Testis (tissue), 3 donors: ENCODE results near the gene C5orf46. TPM values are rescaled to one million over a fixed set of nuclear protein-coding genes. Genes with fewer than 3 reads are reported as not detected.

Experiments used
- DNase-seq: peaks from one replicate; pipeline ENCODE4 v3.0.0-alpha.2; 2019
- H3K27ac ChIP-seq, 2 donors: fragments of 200-600 bp; sonication (generic); one replicate each; pipeline ENCODE4 v1.5.1; 2019
- H3K27me3 ChIP-seq: fragments of 200-600 bp; sonication (generic); one replicate; pipeline ENCODE4 v1.5.1; 2019
- H3K36me3 ChIP-seq: fragments of 200-600 bp; sonication (generic); one replicate; pipeline ENCODE4 v1.5.1; 2017; ENCODE audit warnings: low read depth; ENCODE audit errors: missing control alignments
- H3K4me1 ChIP-seq: fragments of 200-600 bp; sonication (generic); one replicate; pipeline ENCODE4 v1.5.1; 2019
- H3K4me3 ChIP-seq, 2 donors: fragments of 200-600 bp; sonication (generic); one replicate each; pipeline ENCODE4 v1.5.1; 2017 to 2019
- H3K9me3 ChIP-seq: fragments of 200-600 bp; sonication (generic); one replicate; pipeline ENCODE4 v1.5.1; 2017
- POLR2A ChIP-seq: fragments of 450-650 bp; IDR thresholded peaks from one replicate; pipeline ENCODE4 v1.6.1; 2017; ENCODE audit warnings: antibody characterized with exemption, mild to moderate bottlenecking, moderate library complexity
- WGBS, 2 donors: methylation state at CpG; one replicate each; pipeline ENCODE4 v1.1.5; 2018; 5-methylcytosine and 5-hydroxymethylcytosine counted together
- intact Hi-C: fragments of 100-400 bp; cut with DNase I; formaldehyde crosslinking; loops from one replicate; pipeline ENCODE4 v1.15.1; 2023; ENCODE audit warnings: low total_unique reads
- polyA plus RNA-seq: library from polyadenylated mRNA; stranded (reverse); fragments of 350-450 nt; fragmentation: Illumina TruSeq; extraction: RNeasy Lipid Tissue Mini Kit (QIAGEN cat#74804); gene quantifications from one replicate; pipeline ENCODE4 v1.2.3, GENCODE V29; 2014; ENCODE audit warnings: low read depth, low replicate concordance; ENCODE audit not compliant: insufficient read depth
- total RNA-seq, 2 donors: library from RNA; depleted of rRNA; stranded (reverse); fragments of >200 nt; gene quantifications; one replicate each; pipeline ENCODE4 v1.2.3, GENCODE V29; 2016
- TF ChIP-seq, protein P1 (sequence below), 3 experiments: fragments of 450-650 bp in 2 of 3; fragments of 200-600 bp in 1 of 3; sonication (generic) in 1 of 3; IDR thresholded peaks; one replicate each; pipeline ENCODE4 v1.5.1; 2016 to 2019; ENCODE audit warnings: antibody characterized with exemption in 3 of 3, mild to moderate bottlenecking in 2 of 3, moderate library complexity in 1 of 3

Gene C5orf46
- total and polyA plus RNA-seq, 3 donors from 2014 or later = 5.1 to 25.8 (median 6.1) TPM

DNA sequence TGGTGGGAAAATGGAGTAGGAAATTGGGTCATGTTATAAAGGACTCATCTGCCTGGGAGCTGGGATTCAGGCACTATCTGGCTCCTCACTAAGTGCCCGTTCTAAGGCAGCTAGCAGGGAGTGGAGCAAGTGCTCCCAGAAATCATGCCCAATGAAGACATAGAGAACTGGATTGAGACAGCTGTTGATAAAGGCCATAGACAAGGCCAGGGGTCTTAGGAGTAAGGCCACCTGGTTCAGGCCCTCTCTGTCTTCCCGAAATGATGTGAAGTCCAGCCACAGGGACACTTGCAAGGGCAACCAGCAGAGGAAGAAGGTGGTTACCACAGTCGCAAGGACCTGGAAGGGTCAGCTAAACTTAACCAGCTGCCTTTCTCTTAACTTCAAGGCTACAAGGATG lies 54.8 kb downstream of the C5orf46 start:
- TF ChIP-seq POLR2A = no peak
- TF ChIP-seq, protein P1, sequence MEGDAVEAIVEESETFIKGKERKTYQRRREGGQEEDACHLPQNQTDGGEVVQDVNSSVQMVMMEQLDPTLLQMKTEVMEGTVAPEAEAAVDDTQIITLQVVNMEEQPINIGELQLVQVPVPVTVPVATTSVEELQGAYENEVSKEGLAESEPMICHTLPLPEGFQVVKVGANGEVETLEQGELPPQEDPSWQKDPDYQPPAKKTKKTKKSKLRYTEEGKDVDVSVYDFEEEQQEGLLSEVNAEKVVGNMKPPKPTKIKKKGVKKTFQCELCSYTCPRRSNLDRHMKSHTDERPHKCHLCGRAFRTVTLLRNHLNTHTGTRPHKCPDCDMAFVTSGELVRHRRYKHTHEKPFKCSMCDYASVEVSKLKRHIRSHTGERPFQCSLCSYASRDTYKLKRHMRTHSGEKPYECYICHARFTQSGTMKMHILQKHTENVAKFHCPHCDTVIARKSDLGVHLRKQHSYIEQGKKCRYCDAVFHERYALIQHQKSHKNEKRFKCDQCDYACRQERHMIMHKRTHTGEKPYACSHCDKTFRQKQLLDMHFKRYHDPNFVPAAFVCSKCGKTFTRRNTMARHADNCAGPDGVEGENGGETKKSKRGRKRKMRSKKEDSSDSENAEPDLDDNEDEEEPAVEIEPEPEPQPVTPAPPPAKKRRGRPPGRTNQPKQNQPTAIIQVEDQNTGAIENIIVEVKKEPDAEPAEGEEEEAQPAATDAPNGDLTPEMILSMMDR (IDR thresholded peaks at IDR 0.05) = no peak
- Histone ChIP-seq H3K36me3 (no peaks in the 10 kb centered on the region), H3K27me3 (no peaks in the 10 kb centered on the region), H3K9me3 (no peaks in the 10 kb centered on the region), H3K27ac (no peak overlapping the region), H3K4me1 (no peaks in the 10 kb centered on the region), H3K4me3 (no peak overlapping the region)
- intact Hi-C loops = no loop called here
- no peak for DNase-seq
- WGBS, 2 donors = 93 to 95% methylated on average over 3 of the region's 3 CpGs

DNA sequence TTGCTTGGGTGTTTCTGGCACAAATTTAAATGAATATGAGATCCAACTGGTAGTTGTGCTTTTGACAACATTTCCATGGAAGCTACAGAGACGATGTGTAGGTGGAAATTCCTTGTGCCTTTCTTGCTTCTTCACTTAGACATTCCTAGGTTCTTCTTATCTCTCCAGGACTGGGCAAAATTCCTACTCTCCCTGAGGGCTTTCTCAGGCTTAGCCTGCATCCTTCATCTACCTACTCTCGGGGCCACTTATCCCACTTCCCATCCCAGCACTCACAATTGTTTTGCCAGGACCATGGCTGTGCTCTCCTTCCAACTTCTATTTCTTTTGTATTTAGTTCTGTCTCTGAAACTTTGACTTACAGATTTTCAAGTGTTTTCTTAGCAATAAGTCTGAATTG lies 57.1 kb downstream of the C5orf46 start:
- Histone ChIP-seq H3K36me3 (no peaks in the 10 kb centered on the region), H3K27ac (no peak overlapping the region), H3K27me3 (no peaks in the 10 kb centered on the region), H3K4me1 (no peaks in the 10 kb centered on the region), H3K9me3 (no peaks in the 10 kb centered on the region), H3K4me3 (no peak overlapping the region)
- WGBS, 2 donors = 42 to 75% methylated on average over 2 of the region's 2 CpGs
- no peak for DNase-seq
- TF ChIP-seq POLR2A = no peak
- TF ChIP-seq, protein P1 (IDR thresholded peaks at IDR 0.05) = no peak
- intact Hi-C loops = no loop called here

DNA sequence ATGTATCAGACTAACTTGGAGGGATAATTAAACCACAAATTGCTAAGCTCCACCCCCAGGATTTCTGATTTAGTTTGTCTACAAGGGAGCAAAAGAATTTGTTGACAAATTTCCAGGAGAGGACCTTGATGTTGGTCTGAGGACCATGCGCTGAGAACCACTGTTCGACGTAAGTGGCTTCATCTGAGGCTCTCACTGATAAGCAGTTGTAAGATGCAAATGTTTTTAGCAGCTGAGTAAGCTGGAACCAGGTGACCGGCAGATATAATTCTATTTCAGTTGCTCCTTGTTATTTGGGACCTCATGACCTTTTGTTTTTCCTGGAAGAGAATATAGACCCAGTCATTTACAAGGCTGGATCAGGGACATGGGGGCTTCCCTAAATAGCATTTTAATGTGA lies 60.7 kb downstream of the C5orf46 start:
- no peak for DNase-seq
- H3K36me3 ChIP-seq = no peaks in the 10 kb centered on the region
- 80 to 92% methylated on average over 4 of the region's 4 CpGs for WGBS, 2 donors
- no peak for TF ChIP-seq POLR2A
- TF ChIP-seq, protein P1 (IDR thresholded peaks at IDR 0.05) = no peak
- H3K9me3 ChIP-seq = no peaks in the 10 kb centered on the region
- no peak overlapping the region for H3K27ac ChIP-seq
- H3K27me3 ChIP-seq = no peaks in the 10 kb centered on the region
- H3K4me1 ChIP-seq = no peaks in the 10 kb centered on the region
- intact Hi-C loops = no loop called here
- H3K4me3 ChIP-seq = no peak overlapping the region

DNA sequence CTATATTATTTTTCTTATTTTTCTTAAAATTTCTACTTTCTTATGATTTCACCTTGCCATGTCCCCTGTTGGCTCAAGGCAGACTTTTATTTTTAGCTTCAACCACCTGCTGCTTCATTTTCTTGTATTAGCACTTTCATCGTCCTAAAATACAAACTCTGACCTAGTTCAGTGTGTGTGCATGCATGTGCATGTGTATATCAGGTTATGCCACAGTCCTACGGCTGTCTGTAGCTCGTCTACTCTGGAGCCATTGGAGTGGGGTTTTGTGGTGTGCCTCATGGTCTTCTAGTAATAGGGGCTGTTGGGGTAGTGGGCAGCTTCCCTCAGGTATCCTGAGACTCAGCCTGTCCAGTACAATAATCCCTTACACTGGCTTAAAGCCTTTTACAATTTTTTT lies 61.5 kb downstream of the C5orf46 start:
- no peaks in the 10 kb centered on the region for H3K9me3 ChIP-seq
- H3K36me3 ChIP-seq = no peaks in the 10 kb centered on the region
- TF ChIP-seq POLR2A = no peak
- TF ChIP-seq, protein P1 (IDR thresholded peaks at IDR 0.05) = no peak
- no peaks in the 10 kb centered on the region for H3K27me3 ChIP-seq
- no peak overlapping the region for H3K27ac ChIP-seq
- no peaks in the 10 kb centered on the region for H3K4me1 ChIP-seq
- intact Hi-C loops = no loop called here
- 67 to 87% methylated on average over 3 of the region's 3 CpGs for WGBS, 2 donors
- DNase-seq = no peak
- H3K4me3 ChIP-seq = no peak overlapping the region

DNA sequence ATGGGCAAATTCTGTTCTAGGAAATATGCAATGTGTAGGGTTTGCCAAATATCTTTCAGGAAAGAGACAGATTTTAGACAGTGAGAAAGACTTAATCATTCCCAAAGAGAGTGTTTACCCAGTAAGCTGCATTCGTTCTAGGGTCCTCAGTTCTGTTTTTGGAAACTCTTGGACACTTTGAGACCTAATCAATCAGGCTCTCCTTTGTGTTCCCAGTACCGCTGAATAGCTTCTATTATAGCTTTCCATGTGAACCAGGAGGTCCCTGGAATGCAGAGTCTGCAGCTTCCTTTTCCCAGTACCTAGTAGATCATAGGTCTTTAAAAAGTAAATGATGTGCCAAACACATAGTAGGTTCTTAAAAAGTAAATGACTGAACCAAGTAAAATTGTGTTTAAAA lies 63.5 kb downstream of the C5orf46 start:
- H3K4me1 ChIP-seq = no peaks in the 10 kb centered on the region
- TF ChIP-seq, protein P1 (IDR thresholded peaks at IDR 0.05) = no peak
- no peak for TF ChIP-seq POLR2A
- no peak overlapping the region for H3K27ac ChIP-seq
- 59 to 73% methylated on average over 2 of the region's 2 CpGs for WGBS, 2 donors
- H3K4me3 ChIP-seq = no peak overlapping the region
- DNase-seq = no peak
- no peaks in the 10 kb centered on the region for H3K9me3 ChIP-seq
- intact Hi-C loops = no loop called here
- H3K36me3 ChIP-seq = no peaks in the 10 kb centered on the region
- H3K27me3 ChIP-seq = no peaks in the 10 kb centered on the region

Other genes with a start within 250 kb of the C5orf46 start
- 1 to 10 TPM; 1.7 to 7.7 TPM for gene JAKMIP2, start 123.8 kb downstream of the C5orf46 start, total RNA-seq
- gene JAKMIP2, start 123.8 kb downstream of the C5orf46 start, polyA plus RNA-seq = 3.4 TPM
- gene SPINK1, start 74.9 kb downstream of the C5orf46 start, total RNA-seq = not detected
- not detected for gene SPINK1, start 74.9 kb downstream of the C5orf46 start, polyA plus RNA-seq
- not detected for gene SCGB3A2, start 27.8 kb downstream of the C5orf46 start, total RNA-seq
- gene SCGB3A2, start 27.8 kb downstream of the C5orf46 start, polyA plus RNA-seq = not detected
- gene SPINK5, start 157.4 kb upstream of the C5orf46 start, total RNA-seq = 1 to 10 TPM; 1.1 to 3.5 TPM
- 0.90 TPM for gene SPINK5, start 157.4 kb upstream of the C5orf46 start, polyA plus RNA-seq